GM21786 (cell line): ENCODE results near the gene ZBTB39.
"Not testable (repeated sequence)": the region's sequence is repeated elsewhere in the genome, so short reads cannot be mapped to it uniquely, and the experiment has no call there.

Source experiments
- ATAC-seq: cut with Tn5 transposase; IDR thresholded peaks from one replicate; pipeline ENCODE4 v1.9.1; 2021; ENCODE audit not compliant: unreplicated experiment

The ZBTB39 gene

GRCh38 chr12:57031789-57032188, 25.4 kb upstream of the ZBTB39 start:
- ATAC-seq: no peak

- ATAC-seq: no peak
Measured at GRCh38 chr12:57031138-57031725, 24.9 kb upstream of the ZBTB39 start.

- ATAC-seq: no peak
Measured at GRCh38 chr12:57029457-57029856, 23.1 kb upstream of the ZBTB39 start.

- ATAC-seq: no peak
Measured at GRCh38 chr12:57027805-57028153, 21.4 kb upstream of the ZBTB39 start.

GRCh38 chr12:57027011-57027804, 20.9 kb upstream of the ZBTB39 start:
- ATAC-seq: no peak

- no peak for ATAC-seq
Measured at GRCh38 chr12:57025196-57025595, 18.9 kb upstream of the ZBTB39 start.

GRCh38 chr12:57022324-57022723, 16.0 kb upstream of the ZBTB39 start:
- ATAC-seq: not testable (repeated sequence)

- ATAC-seq: no peak
Measured at GRCh38 chr12:57019983-57020719, 13.8 kb upstream of the ZBTB39 start.

- ATAC-seq: no peak
Measured at GRCh38 chr12:57018906-57019305, 12.6 kb upstream of the ZBTB39 start.

- not testable (repeated sequence) for ATAC-seq
Measured at GRCh38 chr12:57018353-57018752, 12.0 kb upstream of the ZBTB39 start.

- ATAC-seq: no peak
Measured at GRCh38 chr12:57016348-57016747, 10.0 kb upstream of the ZBTB39 start, which contains the start of gene TAC3. TAC3 (minus strand) TSS chr12:57016529; CDS start chr12:57015797, 732 bp downstream.

- peak; percentile 67 for ATAC-seq
Measured at GRCh38 chr12:57012600-57013465, 6.5 kb upstream of the ZBTB39 start.

GRCh38 chr12:57011438-57012424, 5.4 kb upstream of the ZBTB39 start:
- no peak for ATAC-seq

- no peak for ATAC-seq
Measured at GRCh38 chr12:57010627-57011247, 4.4 kb upstream of the ZBTB39 start.

GRCh38 chr12:57009949-57010626, 3.7 kb upstream of the ZBTB39 start:
- no peak for ATAC-seq

GRCh38 chr12:57008178-57008577, 1.8 kb upstream of the ZBTB39 start:
- no peak for ATAC-seq

- ATAC-seq: no peak
Measured at GRCh38 chr12:57006809-57007475, 596 bp upstream of the ZBTB39 start.

- ATAC-seq: no peak
Measured at GRCh38 chr12:57004651-57005050, 1.7 kb downstream of the ZBTB39 start.
